ENCODE results near the gene RABEP2.
"Not testable (repeated sequence)": the region's sequence is repeated elsewhere in the genome, so short reads cannot be mapped to it uniquely, and the experiment has no call there.

The RABEP2 gene

GRCh38 chr16:28869201-28869600, 55.8 kb downstream of the RABEP2 start:
- Histone ChIP-seq H3K4me3 (ENCODE audit: low read length) (no peak overlapping the region), H3K27ac (ENCODE audit: low read length) (no peak overlapping the region), H3K9me3 (ENCODE audit: control insufficient read depth, insufficient read depth, low read length) (no peaks in the 10 kb centered on the region), H3K36me3 (ENCODE audit: control insufficient read depth, insufficient read depth, low read length) (peaks cover 29% of the 10 kb centered on the region), H3K27me3 (ENCODE audit: control insufficient read depth, insufficient read depth, low read length) (no peaks in the 10 kb centered on the region), H3K4me1 (ENCODE audit: control insufficient read depth, insufficient read depth, low read length) (peaks cover 3% of the 10 kb centered on the region)
- DNase-seq (ENCODE audit: low read depth, low spot score): no peak
- no CpG with 5 or more reads among the region's 11 CpGs for WGBS (ENCODE audit: insufficient coverage, insufficient read length)

GRCh38 chr16:28867646-28868045, 57.4 kb downstream of the RABEP2 start:
- no CpG with 5 or more reads among the region's 9 CpGs for WGBS (ENCODE audit: insufficient coverage, insufficient read length)
- H3K27me3 ChIP-seq (ENCODE audit: control insufficient read depth, insufficient read depth, low read length); H3K27ac ChIP-seq (ENCODE audit: low read length); H3K4me1 ChIP-seq (ENCODE audit: control insufficient read depth, insufficient read depth, low read length); H3K9me3 ChIP-seq (ENCODE audit: control insufficient read depth, insufficient read depth, low read length); H3K4me3 ChIP-seq (ENCODE audit: low read length); DNase-seq (ENCODE audit: low read depth, low spot score): not testable (repeated sequence)
- H3K36me3 ChIP-seq (ENCODE audit: control insufficient read depth, insufficient read depth, low read length): peaks cover 23% of the 10 kb centered on the region

GRCh38 chr16:28867241-28867640, 57.8 kb downstream of the RABEP2 start:
- Histone ChIP-seq H3K27me3 (ENCODE audit: control insufficient read depth, insufficient read depth, low read length) (no peaks in the 10 kb centered on the region), H3K36me3 (ENCODE audit: control insufficient read depth, insufficient read depth, low read length) (peaks cover 20% of the 10 kb centered on the region)

GRCh38 chr16:28866454-28866804, 58.6 kb downstream of the RABEP2 start:
- H3K36me3 ChIP-seq (ENCODE audit: control insufficient read depth, insufficient read depth, low read length): peaks cover 16% of the 10 kb centered on the region
- H3K4me3 ChIP-seq (ENCODE audit: low read length): no peak overlapping the region
- peaks cover 3% of the 10 kb centered on the region for H3K4me1 ChIP-seq (ENCODE audit: control insufficient read depth, insufficient read depth, low read length)
- no peaks in the 10 kb centered on the region for H3K9me3 ChIP-seq (ENCODE audit: control insufficient read depth, insufficient read depth, low read length)
- no peak overlapping the region for H3K27ac ChIP-seq (ENCODE audit: low read length)
- H3K27me3 ChIP-seq (ENCODE audit: control insufficient read depth, insufficient read depth, low read length): no peaks in the 10 kb centered on the region
- DNase-seq (ENCODE audit: low read depth, low spot score): no peak
- WGBS (ENCODE audit: insufficient coverage, insufficient read length): no CpG with 5 or more reads among the region's 17 CpGs

More at GRCh38 chr16:28867241-28867640, 57.8 kb downstream of the RABEP2 start:
- no CpG with 5 or more reads among the region's 13 CpGs for WGBS (ENCODE audit: insufficient coverage, insufficient read length)
- Histone ChIP-seq H3K4me3 (ENCODE audit: low read length) (no peak overlapping the region), H3K4me1 (ENCODE audit: control insufficient read depth, insufficient read depth, low read length) (peaks cover 3% of the 10 kb centered on the region), H3K27ac (ENCODE audit: low read length) (no peak overlapping the region), H3K9me3 (ENCODE audit: control insufficient read depth, insufficient read depth, low read length) (no peaks in the 10 kb centered on the region)
- DNase-seq (ENCODE audit: low read depth, low spot score): no peak

- H3K27ac ChIP-seq (ENCODE audit: low read length): no peak overlapping the region
- H3K9me3 ChIP-seq (ENCODE audit: control insufficient read depth, insufficient read depth, low read length): no peaks in the 10 kb centered on the region
- no peaks in the 10 kb centered on the region for H3K27me3 ChIP-seq (ENCODE audit: control insufficient read depth, insufficient read depth, low read length)
- no peak overlapping the region for H3K4me3 ChIP-seq (ENCODE audit: low read length)
- DNase-seq (ENCODE audit: low read depth, low spot score): no peak
- H3K36me3 ChIP-seq (ENCODE audit: control insufficient read depth, insufficient read depth, low read length): peaks cover 16% of the 10 kb centered on the region
- H3K4me1 ChIP-seq (ENCODE audit: control insufficient read depth, insufficient read depth, low read length): peaks cover 3% of the 10 kb centered on the region
- WGBS (ENCODE audit: insufficient coverage, insufficient read length): no CpG with 5 or more reads among the region's 32 CpGs
These were observed 59.1 kb downstream of the RABEP2 start for GRCh38 chr16:28865722-28866453.

- H3K4me3 ChIP-seq (ENCODE audit: low read length): no peak overlapping the region
- H3K27ac ChIP-seq (ENCODE audit: low read length): no peak overlapping the region
- peaks cover 16% of the 10 kb centered on the region for H3K36me3 ChIP-seq (ENCODE audit: control insufficient read depth, insufficient read depth, low read length)
- no peak for DNase-seq (ENCODE audit: low read depth, low spot score)
- no CpG with 5 or more reads among the region's 12 CpGs for WGBS (ENCODE audit: insufficient coverage, insufficient read length)
- peaks cover 3% of the 10 kb centered on the region for H3K4me1 ChIP-seq (ENCODE audit: control insufficient read depth, insufficient read depth, low read length)
- H3K9me3 ChIP-seq (ENCODE audit: control insufficient read depth, insufficient read depth, low read length): no peaks in the 10 kb centered on the region
- H3K27me3 ChIP-seq (ENCODE audit: control insufficient read depth, insufficient read depth, low read length): no peaks in the 10 kb centered on the region
These were observed 59.9 kb downstream of the RABEP2 start for GRCh38 chr16:28865001-28865688.

GRCh38 chr16:28863929-28864793, 60.9 kb downstream of the RABEP2 start:
- no CpG with 5 or more reads among the region's 42 CpGs for WGBS (ENCODE audit: insufficient coverage, insufficient read length)
- peak overlapping the region; percentile 98 for H3K4me3 ChIP-seq (ENCODE audit: low read length)

GRCh38 chr16:28859326-28859725, 65.7 kb downstream of the RABEP2 start:
- WGBS (ENCODE audit: insufficient coverage, insufficient read length): no CpG with 5 or more reads among the region's 4 CpGs
- no peak overlapping the region for H3K4me3 ChIP-seq (ENCODE audit: low read length)
- H3K4me1 ChIP-seq (ENCODE audit: control insufficient read depth, insufficient read depth, low read length): no peaks in the 10 kb centered on the region
- no peaks in the 10 kb centered on the region for H3K36me3 ChIP-seq (ENCODE audit: control insufficient read depth, insufficient read depth, low read length)
- no peak overlapping the region for H3K27ac ChIP-seq (ENCODE audit: low read length)
- no peak for DNase-seq (ENCODE audit: low read depth, low spot score)
- H3K9me3 ChIP-seq (ENCODE audit: control insufficient read depth, insufficient read depth, low read length): no peaks in the 10 kb centered on the region
- no peaks in the 10 kb centered on the region for H3K27me3 ChIP-seq (ENCODE audit: control insufficient read depth, insufficient read depth, low read length)

More at GRCh38 chr16:28863929-28864793, 60.9 kb downstream of the RABEP2 start:
- DNase-seq (ENCODE audit: low read depth, low spot score): no peak
- no peaks in the 10 kb centered on the region for H3K9me3 ChIP-seq (ENCODE audit: control insufficient read depth, insufficient read depth, low read length)
- H3K27ac ChIP-seq (ENCODE audit: low read length): no peak overlapping the region
- peaks cover 8% of the 10 kb centered on the region for H3K36me3 ChIP-seq (ENCODE audit: control insufficient read depth, insufficient read depth, low read length)
- H3K27me3 ChIP-seq (ENCODE audit: control insufficient read depth, insufficient read depth, low read length): no peaks in the 10 kb centered on the region
- peaks cover 3% of the 10 kb centered on the region for H3K4me1 ChIP-seq (ENCODE audit: control insufficient read depth, insufficient read depth, low read length)

GRCh38 chr16:28858421-28858820, 66.6 kb downstream of the RABEP2 start:
- Histone ChIP-seq H3K27me3 (ENCODE audit: control insufficient read depth, insufficient read depth, low read length) (no peaks in the 10 kb centered on the region), H3K9me3 (ENCODE audit: control insufficient read depth, insufficient read depth, low read length) (no peaks in the 10 kb centered on the region), H3K4me3 (ENCODE audit: low read length) (no peak overlapping the region), H3K27ac (ENCODE audit: low read length) (no peak overlapping the region), H3K4me1 (ENCODE audit: control insufficient read depth, insufficient read depth, low read length) (no peaks in the 10 kb centered on the region), H3K36me3 (ENCODE audit: control insufficient read depth, insufficient read depth, low read length) (no peaks in the 10 kb centered on the region)
- WGBS (ENCODE audit: insufficient coverage, insufficient read length): no CpG with 5 or more reads among the region's 8 CpGs
- no peak for DNase-seq (ENCODE audit: low read depth, low spot score)
